H1 (cell line): Measurements from ENCODE around the gene OBP2B.

Experiments
- CBX5 ChIP-seq: fragments of 300-800, 300-1000 bp; sonication (generic); IDR thresholded peaks from 2 replicates; pipeline ENCODE4 v1.7.1; 2016; ENCODE audit warnings: antibody characterized with exemption, low read length, low read depth
- CHD2 ChIP-seq: IDR thresholded peaks from 2 replicates; pipeline ENCODE4 v1.6.1; 2012; ENCODE audit warnings: low read length, improper control_type of control experiment
- CTCF ChIP-seq, 3 experiments: IDR thresholded peaks; 1 replicate in 2 of 3; 2 replicates in 1 of 3; pipeline versions ENCODE4 v1.5.1 to v1.6.1; 2011; ENCODE audit warnings: low read length in 3 of 3, mild to moderate bottlenecking in 3 of 3, inconsistent platforms in 2 of 3, low read depth in 1 of 3, moderate library complexity in 1 of 3; ENCODE audit not compliant: insufficient read depth in 1 of 3; ENCODE audit errors: control extremely low read depth in 1 of 3
- EP300 ChIP-seq, 2 experiments: IDR thresholded peaks; 1 replicate in 1 of 2; 2 replicates in 1 of 2; pipeline ENCODE4 v1.6.1; 2011 to 2012; ENCODE audit warnings: low read depth in 2 of 2, low read length in 2 of 2, mild to moderate bottlenecking in 2 of 2, borderline replicate concordance in 1 of 2, inconsistent platforms in 1 of 2, moderate library complexity in 1 of 2
- GABPA ChIP-seq: IDR thresholded peaks from 2 replicates; pipeline ENCODE4 v1.6.1; 2011; ENCODE audit warnings: mild to moderate bottlenecking, low read length, moderate library complexity, borderline replicate concordance; ENCODE audit not compliant: insufficient read depth
- POLR2A ChIP-seq, 2 experiments: IDR thresholded peaks; 1 replicate in 1 of 2; 2 replicates in 1 of 2; pipeline ENCODE4 v1.6.1; 2011; ENCODE audit warnings: low read depth in 2 of 2, low read length in 2 of 2, mild to moderate bottlenecking in 2 of 2; ENCODE audit errors: control extremely low read depth in 1 of 2
- POLR2AphosphoS5 ChIP-seq: IDR thresholded peaks from 2 replicates; pipeline ENCODE4 v1.6.1; 2011; ENCODE audit warnings: low read depth, low read length
- RAD21 ChIP-seq, 2 experiments: IDR thresholded peaks in 1 of 2; conservative IDR thresholded peaks in 1 of 2; 2 replicates each; pipeline ENCODE4 v1.6.1; 2011; ENCODE audit warnings: low read depth in 2 of 2, low read length in 2 of 2, improper control_type of control experiment in 1 of 2, inconsistent platforms in 1 of 2, mild to moderate bottlenecking in 1 of 2, moderate library complexity in 1 of 2
- RFX5 ChIP-seq: IDR thresholded peaks from 2 replicates; pipeline ENCODE4 v1.6.1; 2011; ENCODE audit warnings: low read depth, low read length, improper control_type of control experiment, borderline replicate concordance
- USF2 ChIP-seq: IDR thresholded peaks from 2 replicates; pipeline ENCODE4 v1.6.1; 2011; ENCODE audit warnings: low read length, improper control_type of control experiment

- TF ChIP-seq CTCF (IDR thresholded peaks at IDR 0.05; ENCODE audit: control extremely low read depth in 1 of 3, insufficient read depth in 1 of 3, low read depth in 1 of 3, low read length in 3 of 3) (no peak), CBX5 (no peak), GABPA (no peak), CHD2 (no peak), POLR2AphosphoS5 (no peak), EP300 (IDR thresholded peaks at IDR 0.05; ENCODE audit: borderline replicate concordance in 1 of 2, low read depth in 2 of 2, low read length in 2 of 2) (no peak), RFX5 (no peak), POLR2A (IDR thresholded peaks at IDR 0.05; ENCODE audit: control extremely low read depth in 1 of 2, low read depth in 2 of 2, low read length in 2 of 2) (no peak), RAD21 (IDR thresholded peaks at IDR 0.05 in 1 of 2, conservative IDR thresholded peaks at IDR 0.05 in 1 of 2; ENCODE audit: low read depth in 2 of 2, low read length in 2 of 2) (no peak), USF2 (no peak)
Observed at GRCh38 chr9:133163504-133164172, 45.4 kb downstream of the OBP2B start, which contains the start of gene GBGT1.
